ENCODE data around the gene TENM4.

DNA sequence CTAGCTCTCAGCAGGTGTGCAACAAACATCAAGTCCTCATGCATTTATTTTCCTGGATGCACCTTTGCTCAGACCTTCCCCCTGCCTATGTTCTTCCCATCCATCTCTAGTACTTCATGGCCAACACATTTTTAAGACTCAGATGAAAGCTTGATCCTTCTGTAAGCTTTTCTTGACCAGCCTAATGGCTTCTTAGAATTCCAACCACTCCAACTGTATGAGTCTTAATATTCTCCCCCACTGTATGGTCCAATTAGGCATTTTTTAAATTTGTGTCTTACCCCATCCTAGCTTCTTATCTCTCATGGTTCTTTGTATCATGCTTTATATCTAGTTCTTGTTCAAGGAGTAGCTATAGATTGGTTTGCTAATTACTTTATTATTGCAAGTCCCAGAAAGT is 44.8 kb downstream of the TENM4 start:
- TF ChIP-seq CTCF (IDR thresholded peaks at IDR 0.05) = no peak
- no peak for TF ChIP-seq POLR2AphosphoS5 (IDR thresholded peaks at IDR 0.05)
- no peak for TF ChIP-seq POLR2A (IDR thresholded peaks at IDR 0.05)
